Psoas muscle (tissue), 8 donors: ENCODE data around the gene EIF2B5. TPM values are rescaled to one million over a fixed set of nuclear protein-coding genes. Genes with fewer than 3 reads are reported as not detected.

Experiments used
- ATAC-seq, 4 donors: fragments of 200-7000 bp; cut with Tn5 transposase; one replicate each; pipeline ENCODE4 v1.9.1; 2020; ENCODE audit warnings: moderate library complexity in 3 of 4, mild to moderate bottlenecking in 2 of 4
- DNase-seq, 2 donors: peaks; one replicate each; pipeline ENCODE4 v3.0.0-alpha.2; 2020
- H3K27ac ChIP-seq: fragments of 200-600 bp; one replicate; pipeline ENCODE4 v1.8.0; 2022
- H3K27me3 ChIP-seq, 3 donors: fragments of 200-600 bp in 1 of 3; one replicate each; pipeline versions ENCODE4 v1.6.1 to v1.8.0; 2013 to 2022; ENCODE audit warnings: low read length in 2 of 3, mild to moderate bottlenecking in 2 of 3, moderate library complexity in 1 of 3; ENCODE audit not compliant: insufficient read depth in 3 of 3
- H3K36me3 ChIP-seq, 2 donors: fragments of 200-600 bp in 1 of 2; one replicate each; pipeline versions ENCODE4 v1.6.1 to v1.8.0; 2013 to 2022; ENCODE audit warnings: low read depth in 1 of 2, mild to moderate bottlenecking in 1 of 2, moderate library complexity in 1 of 2; ENCODE audit not compliant: insufficient read depth in 1 of 2
- H3K4me1 ChIP-seq: fragments of 200-600 bp; one replicate; pipeline ENCODE4 v1.8.0; 2022
- H3K4me3 ChIP-seq: fragments of 200-600 bp; one replicate; pipeline ENCODE4 v1.8.0; 2022; ENCODE audit warnings: mild to moderate bottlenecking
- H3K9me3 ChIP-seq: fragments of 200-600 bp; one replicate; pipeline ENCODE4 v1.8.0; 2022
- WGBS, 3 donors: extraction: QIAGEN DNeasy Blood & Tissue Kit; methylation state at CpG; one replicate each; pipeline versions ENCODE4 v1.1.6 to v1.1.7; 2013; 5-methylcytosine and 5-hydroxymethylcytosine counted together
- intact Hi-C, 2 donors: fragments of 100-400 bp; cut with DNase I; formaldehyde crosslinking; loops; one replicate each; pipeline versions ENCODE4 v1.11.0 to v1.14.2; 2022
- polyA plus RNA-seq, 3 donors: library from polyadenylated mRNA; stranded (reverse); fragments of 200-250 nt; gene quantifications; one replicate each; pipeline ENCODE4 v1.2.3, GENCODE V29; 2013
- total RNA-seq, 4 donors: library from RNA; stranded (reverse); fragmentation: NEBNext Ultra II Directional in 2 of 4; extraction: Animal tissue kit (Norgen Biotek cat#: 25700) in 2 of 4; gene quantifications; one replicate each; pipeline versions ENCODE4 v1.2.1 to v1.2.4, GENCODE V29; 2021 to 2023
- TF ChIP-seq, protein P1 (sequence below): fragments of 200-600 bp; IDR thresholded peaks from one replicate; pipeline ENCODE4 v1.8.0; 2022; ENCODE audit warnings: antibody characterized with exemption
- donor health status: healthy with polysubstance abuse.
- donor health status: DM: no; HTN: no; CAD: no; lungs with moderate emphysema.
- donor health status: Bipolar disorder and iron deficiency.
- donor health status: healthy.
- donor health status: DM: yes; HTN: yes; CAD: no.
- donor health status: DM: no; HTN: no; CAD: no.
- donor health status: DM: no; HTN: no; CAD: no.
- donor health status: DM: yes; HTN: yes; CAD: no.

The EIF2B5 gene
- total and polyA plus RNA-seq, 7 donors = 44.0 to 101 (median 55.1) TPM

DNA sequence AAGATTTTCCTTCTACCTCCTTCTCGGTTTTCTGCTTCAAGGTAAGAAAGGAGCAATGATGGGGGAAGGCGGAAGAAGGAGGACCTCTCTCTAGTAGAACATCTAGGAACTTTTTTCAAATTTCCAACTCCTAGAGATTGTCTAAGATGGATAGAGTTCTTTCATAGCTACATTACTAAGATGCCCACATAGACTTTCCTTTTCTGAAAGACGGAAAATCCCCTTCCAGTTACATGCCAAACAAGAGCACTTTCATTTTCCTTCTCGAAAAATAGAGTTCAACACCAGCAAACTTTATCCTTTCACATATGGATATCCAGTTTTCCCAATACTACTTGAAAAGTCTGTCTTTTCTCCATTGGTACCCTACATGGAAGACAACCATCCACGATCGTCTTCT, 37.6 kb upstream of the EIF2B5 start:
- intact Hi-C loops = no loop called here
- ATAC-seq (no peak), DNase-seq (no peak)
- H3K4me1 ChIP-seq = no peaks in the 10 kb centered on the region
- WGBS, 3 donors = 85 to 86% (median 86%) methylated on average over 6 of the region's 6 CpGs
- TF ChIP-seq, protein P1, sequence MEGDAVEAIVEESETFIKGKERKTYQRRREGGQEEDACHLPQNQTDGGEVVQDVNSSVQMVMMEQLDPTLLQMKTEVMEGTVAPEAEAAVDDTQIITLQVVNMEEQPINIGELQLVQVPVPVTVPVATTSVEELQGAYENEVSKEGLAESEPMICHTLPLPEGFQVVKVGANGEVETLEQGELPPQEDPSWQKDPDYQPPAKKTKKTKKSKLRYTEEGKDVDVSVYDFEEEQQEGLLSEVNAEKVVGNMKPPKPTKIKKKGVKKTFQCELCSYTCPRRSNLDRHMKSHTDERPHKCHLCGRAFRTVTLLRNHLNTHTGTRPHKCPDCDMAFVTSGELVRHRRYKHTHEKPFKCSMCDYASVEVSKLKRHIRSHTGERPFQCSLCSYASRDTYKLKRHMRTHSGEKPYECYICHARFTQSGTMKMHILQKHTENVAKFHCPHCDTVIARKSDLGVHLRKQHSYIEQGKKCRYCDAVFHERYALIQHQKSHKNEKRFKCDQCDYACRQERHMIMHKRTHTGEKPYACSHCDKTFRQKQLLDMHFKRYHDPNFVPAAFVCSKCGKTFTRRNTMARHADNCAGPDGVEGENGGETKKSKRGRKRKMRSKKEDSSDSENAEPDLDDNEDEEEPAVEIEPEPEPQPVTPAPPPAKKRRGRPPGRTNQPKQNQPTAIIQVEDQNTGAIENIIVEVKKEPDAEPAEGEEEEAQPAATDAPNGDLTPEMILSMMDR = no peak
- no peak overlapping the region for H3K4me3 ChIP-seq
- H3K36me3 ChIP-seq = no peaks in the 10 kb centered on the region
- peaks cover 11% of the 10 kb centered on the region for H3K9me3 ChIP-seq
- H3K27ac ChIP-seq = no peak overlapping the region
- H3K27me3 ChIP-seq = peaks cover 0 to 6% (median 0%) of the 10 kb centered on the region in 3 donors

DNA sequence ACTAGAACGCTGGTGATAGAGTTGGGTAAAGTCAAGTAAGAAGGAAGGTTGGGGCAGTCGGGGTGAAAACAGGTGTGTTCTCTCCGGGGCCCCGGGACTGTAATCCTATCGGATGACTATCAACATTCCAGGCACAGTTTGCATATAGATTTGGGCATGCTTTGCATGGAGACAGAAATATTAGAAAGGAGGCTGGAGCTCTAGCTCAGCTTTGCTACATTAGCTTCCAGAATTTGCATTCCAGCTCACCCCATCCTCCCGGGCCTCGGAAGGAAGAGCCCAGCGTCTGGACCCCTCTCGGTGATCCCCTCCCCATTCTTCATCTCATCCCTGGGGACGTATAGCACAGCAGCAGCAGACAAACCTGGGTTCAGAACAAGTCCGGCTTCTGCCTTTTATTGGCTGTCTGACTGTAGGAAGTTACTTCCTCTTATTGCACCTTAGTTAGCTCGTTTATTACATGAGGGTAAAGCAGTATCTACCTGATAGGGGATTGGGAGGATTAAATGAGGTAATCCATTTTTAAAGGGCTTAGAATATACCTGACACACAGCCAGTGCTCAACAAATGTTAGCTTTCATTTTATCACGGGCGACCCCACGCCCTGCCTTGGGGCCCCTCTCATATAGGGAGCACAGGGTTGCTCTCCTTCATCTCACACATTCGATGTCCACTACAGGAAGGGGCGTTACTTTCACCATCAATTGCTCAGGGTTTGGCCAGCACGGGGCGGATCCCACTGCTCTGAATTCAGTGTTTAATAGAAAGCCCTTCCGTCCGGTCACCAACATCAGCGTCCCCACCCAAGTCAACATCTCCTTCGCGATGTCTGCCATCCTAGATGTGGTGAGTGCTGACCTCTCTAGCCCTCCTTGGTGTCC, 35.1 kb upstream of the EIF2B5 start:
- no peaks in the 10 kb centered on the region for H3K36me3 ChIP-seq
- TF ChIP-seq, protein P1 = no peak
- 44 to 46% (median 44%) methylated on average over 24 of the region's 24 CpGs for WGBS, 3 donors
- no peak overlapping the region for H3K4me3 ChIP-seq
- H3K4me1 ChIP-seq = no peaks in the 10 kb centered on the region
- H3K9me3 ChIP-seq = no peaks in the 10 kb centered on the region
- intact Hi-C loops = no loop called here
- peaks cover 0 to 3% (median 0%) of the 10 kb centered on the region in 3 donors for H3K27me3 ChIP-seq
- H3K27ac ChIP-seq = no peak overlapping the region
- ATAC-seq (no peak), DNase-seq (no peak)

DNA sequence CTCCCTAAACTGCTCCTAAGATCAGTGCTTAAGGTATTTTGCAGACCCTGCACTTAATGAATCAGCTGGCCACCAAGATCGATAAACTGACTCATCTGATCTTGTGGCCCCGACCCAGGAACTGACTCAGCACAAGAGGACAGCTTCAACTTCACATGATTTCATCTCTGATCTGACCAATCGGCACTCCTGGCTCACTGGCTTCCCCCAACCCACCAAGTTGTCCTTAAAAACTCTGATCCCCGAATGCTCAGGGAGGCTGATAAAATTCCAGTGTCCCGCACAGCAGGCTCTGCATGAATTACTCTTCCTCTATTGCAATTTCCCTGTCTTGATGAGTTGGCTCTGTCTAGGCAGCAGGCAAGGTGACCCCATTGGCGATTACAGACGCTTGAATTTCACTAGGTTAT, 24.8 kb upstream of the EIF2B5 start:
- H3K9me3 ChIP-seq = no peaks in the 10 kb centered on the region
- TF ChIP-seq, protein P1 = no peak
- WGBS, 3 donors = 46 to 49% (median 49%) methylated on average over 7 of the region's 7 CpGs
- H3K36me3 ChIP-seq = no peaks in the 10 kb centered on the region
- no peak overlapping the region for H3K27ac ChIP-seq
- H3K4me3 ChIP-seq = no peak overlapping the region
- no peaks in the 10 kb centered on the region for H3K4me1 ChIP-seq
- ATAC-seq (no peak), DNase-seq (no peak)
- no peaks in the 10 kb centered on the region for H3K27me3 ChIP-seq
- intact Hi-C loops = no loop called here

DNA sequence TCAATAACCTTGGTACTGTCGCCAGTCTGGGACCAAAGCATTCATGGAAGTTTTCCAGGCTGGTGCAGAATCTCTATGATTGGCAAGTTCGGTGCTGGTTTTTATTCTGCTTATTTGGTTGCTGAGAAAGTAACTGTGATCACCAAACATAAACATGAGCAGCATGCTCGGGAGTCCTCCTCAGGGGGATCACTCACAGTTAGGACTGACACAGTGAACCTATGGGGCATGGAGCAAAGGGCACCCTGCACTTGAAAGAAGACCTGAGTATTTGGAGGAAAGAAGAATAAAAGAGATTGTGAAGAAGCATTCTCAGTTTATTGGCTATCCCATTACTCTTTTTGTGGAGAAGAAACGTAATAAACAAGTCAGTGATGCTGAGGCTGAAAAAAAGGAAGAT, 19.1 kb upstream of the EIF2B5 start:
- no peak for ATAC-seq
- no peak overlapping the region for H3K27ac ChIP-seq
- H3K4me1 ChIP-seq = no peaks in the 10 kb centered on the region
- H3K4me3 ChIP-seq = no peak overlapping the region
- intact Hi-C loops = no loop called here
- H3K27me3 ChIP-seq = no peaks in the 10 kb centered on the region
- DNase-seq = no peak
- peaks cover 0 to 3% of the 10 kb centered on the region in 2 donors for H3K36me3 ChIP-seq
- H3K9me3 ChIP-seq = no peaks in the 10 kb centered on the region
- TF ChIP-seq, protein P1 = no peak
- WGBS, 3 donors = 85 to 90% (median 88%) methylated on average over 4 of the region's 4 CpGs
